Dermis blood vessel endothelial cell (primary cell): ENCODE measurements around the gene KLF3. TPM values are rescaled to one million over a fixed set of nuclear protein-coding genes. Genes with fewer than 3 reads are reported as not detected.

ENCODE experiments used
- DNase-seq: peaks from one replicate; pipeline ENCODE4 v3.0.0; 2010
- total RNA-seq: library from RNA; depleted of rRNA; stranded (reverse); fragments of >200 nt; gene quantifications from 2 replicates; pipeline ENCODE4 v1.2.3, GENCODE V29; 2014

Gene KLF3
- total RNA-seq, 1 donor from 2014 or later, result 26.4 TPM

DNA sequence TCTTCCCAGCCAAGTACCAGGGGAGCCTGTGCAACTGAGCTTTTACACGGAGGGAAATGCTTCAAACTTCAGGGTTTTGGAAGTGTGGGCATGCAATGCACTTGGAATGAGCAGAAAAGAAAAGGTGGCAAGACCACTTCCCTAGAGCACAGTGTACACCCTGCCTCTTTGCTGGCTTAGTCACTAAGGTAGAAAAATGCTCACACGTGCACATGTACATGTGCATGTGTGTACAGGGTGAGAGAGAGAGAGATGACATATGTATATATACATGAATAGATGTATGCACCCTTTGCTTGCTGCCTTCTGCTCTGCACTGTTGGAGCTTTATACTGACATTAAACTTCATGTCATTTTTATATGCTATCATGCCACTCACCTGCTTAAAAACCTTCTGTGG lies 7.9 kb upstream of the KLF3 start:
- DNase-seq, result no peak

DNA sequence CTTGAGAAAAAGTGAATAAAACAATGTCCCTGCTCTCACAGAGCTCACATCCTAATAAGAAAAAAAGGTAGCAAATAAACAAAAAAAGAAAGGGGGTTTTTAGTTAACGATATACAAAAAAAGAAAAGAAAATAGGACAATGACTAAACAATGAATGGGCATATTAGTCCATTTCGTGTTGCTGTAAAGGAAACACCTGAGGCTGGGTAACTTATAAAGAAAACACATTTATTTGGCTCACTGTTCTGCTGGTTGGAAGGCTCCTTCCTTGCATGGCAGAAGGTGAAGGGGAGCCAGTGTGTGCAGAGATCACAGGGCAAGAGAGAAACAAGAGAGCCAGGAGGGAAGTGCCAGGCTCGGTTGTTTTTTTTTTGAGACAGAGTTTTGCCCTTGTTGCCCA lies 4.7 kb upstream of the KLF3 start:
- DNase-seq, result peak; percentile 53

DNA sequence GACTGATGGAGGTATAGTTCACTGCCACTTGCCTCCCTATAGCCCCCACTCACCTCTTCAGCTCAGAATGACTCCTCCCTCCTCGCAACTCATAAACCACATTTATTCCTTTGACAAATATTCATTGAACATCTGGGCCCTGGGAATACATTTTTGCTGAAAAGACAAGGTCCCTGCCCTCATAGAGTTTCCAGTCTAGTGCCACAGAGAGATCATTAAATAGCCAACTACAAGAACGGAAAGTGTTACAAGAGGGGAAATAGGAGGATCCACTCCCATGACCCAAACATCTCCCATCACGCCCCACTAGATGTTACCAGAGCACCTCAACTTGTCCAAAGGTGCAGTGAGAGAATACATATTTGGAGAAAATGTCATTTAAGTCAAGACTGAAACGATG lies 3.2 kb upstream of the KLF3 start:
- DNase-seq, result no peak

DNA sequence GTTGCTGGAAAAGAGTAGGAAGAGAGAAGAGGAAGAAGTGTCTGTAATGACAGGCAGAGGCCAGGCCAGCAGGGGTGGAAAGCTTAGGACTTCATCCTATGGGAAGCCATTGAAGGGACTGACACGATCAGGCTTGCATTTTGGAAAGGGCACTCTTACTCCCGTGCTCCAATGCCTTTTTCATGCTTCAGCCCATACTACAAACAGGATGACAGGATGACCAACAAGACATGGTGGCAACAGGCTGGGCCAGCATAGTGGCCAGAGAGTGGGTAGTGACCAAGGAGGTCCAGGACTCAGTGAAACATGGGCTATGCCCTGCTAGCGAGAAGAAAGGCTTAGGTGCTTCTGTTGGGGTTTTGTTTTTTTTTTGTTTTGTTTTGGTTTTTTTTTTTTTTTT lies 2.6 kb upstream of the KLF3 start:
- no peak for DNase-seq

GRCh38 chr4:38662522-38663089 lies 1.4 kb upstream of the KLF3 start:
- no peak for DNase-seq

- DNase-seq, result peak; percentile 47
These were observed 754 bp upstream of the KLF3 start for GRCh38 chr4:38663090-38663800.

- DNase-seq, result peak; percentile 67
These were observed 855 bp downstream of the KLF3 start for GRCh38 chr4:38664706-38665401.

- no peak for DNase-seq
These were observed 1.8 kb downstream of the KLF3 start for GRCh38 chr4:38665551-38666411.

DNA sequence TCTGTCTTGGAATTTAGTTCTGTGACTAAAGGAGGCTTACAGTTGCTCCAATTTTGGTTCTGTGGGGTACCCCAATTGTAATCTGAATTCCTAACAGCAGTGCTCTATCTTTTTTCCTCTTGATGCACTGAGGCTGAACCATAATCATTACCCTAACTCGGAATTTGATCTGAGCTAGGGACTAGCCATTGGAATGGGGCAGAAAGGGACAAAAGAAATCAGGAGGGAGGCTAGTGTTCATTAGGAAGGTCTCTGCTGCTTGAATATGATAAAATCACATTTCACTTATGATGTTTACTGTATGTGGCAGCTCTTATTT lies 2.7 kb downstream of the KLF3 start:
- no peak for DNase-seq

GRCh38 chr4:38667085-38667893 lies 3.3 kb downstream of the KLF3 start:
- DNase-seq, result peak; percentile 99

DNA sequence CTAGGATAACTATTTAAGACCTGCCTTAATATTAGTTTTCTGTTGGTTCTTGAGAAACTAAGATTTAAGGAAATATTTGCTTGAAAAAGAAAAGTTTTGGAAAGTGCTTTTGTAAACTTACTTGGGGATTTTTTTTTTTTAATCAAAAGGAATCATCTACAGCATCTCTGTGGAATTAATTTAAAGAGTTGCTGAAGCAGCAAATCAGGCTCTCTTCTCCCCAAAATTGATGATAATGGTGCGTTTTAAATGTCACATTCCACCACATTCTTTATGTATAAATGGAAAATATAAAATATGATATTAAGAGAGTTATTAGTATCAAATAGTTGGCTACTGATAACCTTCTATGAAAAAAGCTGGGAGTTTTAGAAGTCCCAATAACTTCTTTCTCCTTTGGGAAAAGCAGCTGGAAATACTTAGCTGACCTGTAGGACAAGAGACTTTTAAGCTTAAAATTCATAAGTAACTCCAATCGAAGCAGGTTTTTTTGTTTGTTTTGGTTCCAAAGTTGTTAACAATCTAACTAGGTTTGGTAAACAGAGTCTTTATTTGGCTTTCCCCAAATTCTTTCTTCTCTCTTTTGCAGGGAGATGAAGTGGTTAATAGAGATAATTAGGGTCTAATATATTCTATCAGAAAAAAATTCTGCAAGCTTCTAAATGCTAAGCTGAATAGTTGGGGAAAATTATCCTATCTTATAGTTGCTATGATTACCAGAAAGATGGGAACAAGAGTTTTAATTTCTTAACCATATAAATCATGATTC lies 4.4 kb downstream of the KLF3 start:
- DNase-seq, result no peak

DNA sequence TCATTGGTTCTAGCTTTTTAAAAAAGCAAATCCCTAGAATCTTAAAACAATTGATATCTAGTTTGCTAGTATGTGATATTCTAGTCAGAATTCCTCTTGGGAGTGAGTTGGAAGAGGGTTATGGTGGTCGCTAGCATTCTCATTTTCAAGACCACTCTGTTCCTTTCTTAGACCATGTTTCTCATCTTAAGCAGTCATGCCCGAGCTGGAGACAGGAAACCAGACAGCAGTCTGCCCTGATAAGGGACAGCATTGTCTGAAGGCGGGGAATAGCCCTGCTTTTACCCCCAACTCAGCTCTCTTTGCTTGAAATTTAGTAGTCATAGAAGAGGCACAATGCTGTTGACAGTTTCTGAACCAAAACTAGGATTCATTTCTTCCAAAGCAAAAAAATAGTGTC lies 5.2 kb downstream of the KLF3 start:
- peak; percentile 76 for DNase-seq

DNA sequence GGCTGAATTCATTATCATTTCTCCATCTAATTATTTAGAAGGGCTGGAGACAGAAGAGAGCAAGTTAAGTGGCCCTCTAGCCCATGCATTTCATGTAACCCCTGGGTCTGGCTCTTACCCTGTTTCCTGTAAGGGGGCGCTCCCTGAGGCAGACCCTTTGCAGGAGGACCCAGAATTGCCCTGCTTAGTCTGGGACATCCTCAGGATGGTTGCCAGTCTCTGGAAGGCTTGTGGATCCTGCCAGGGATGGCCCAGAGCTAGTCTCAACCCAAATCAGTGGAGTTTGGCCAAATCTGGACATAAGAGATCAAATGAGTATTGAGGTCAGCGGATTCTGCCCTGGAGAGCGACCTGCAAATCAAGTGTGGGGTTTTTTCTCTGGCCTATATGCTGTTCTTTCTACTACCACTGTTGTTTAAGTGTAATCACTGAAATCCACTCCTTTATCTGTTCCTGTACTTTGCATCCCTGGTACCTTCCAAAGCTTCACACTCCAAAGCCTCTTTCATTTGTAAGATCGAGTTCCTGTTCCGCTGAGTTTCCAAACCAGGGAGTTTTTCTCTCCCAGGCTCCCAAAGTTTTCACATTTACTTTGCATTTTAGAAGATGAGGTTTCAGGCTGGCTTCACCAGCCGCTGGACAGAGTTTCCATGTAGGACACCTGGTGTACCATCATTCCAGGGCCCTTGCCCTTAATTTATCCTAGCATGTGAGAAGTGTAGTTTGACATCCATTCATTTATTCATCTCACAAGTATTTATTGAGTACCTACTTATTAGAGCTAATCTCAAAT lies 6.3 kb downstream of the KLF3 start:
- no peak for DNase-seq

GRCh38 chr4:38670939-38671591 lies 7.1 kb downstream of the KLF3 start:
- DNase-seq, result peak; percentile 65

- no peak for DNase-seq
These were observed 7.6 kb downstream of the KLF3 start for GRCh38 chr4:38671592-38671940.

- no peak for DNase-seq
These were observed 8.0 kb downstream of the KLF3 start for GRCh38 chr4:38672074-38672396.

DNA sequence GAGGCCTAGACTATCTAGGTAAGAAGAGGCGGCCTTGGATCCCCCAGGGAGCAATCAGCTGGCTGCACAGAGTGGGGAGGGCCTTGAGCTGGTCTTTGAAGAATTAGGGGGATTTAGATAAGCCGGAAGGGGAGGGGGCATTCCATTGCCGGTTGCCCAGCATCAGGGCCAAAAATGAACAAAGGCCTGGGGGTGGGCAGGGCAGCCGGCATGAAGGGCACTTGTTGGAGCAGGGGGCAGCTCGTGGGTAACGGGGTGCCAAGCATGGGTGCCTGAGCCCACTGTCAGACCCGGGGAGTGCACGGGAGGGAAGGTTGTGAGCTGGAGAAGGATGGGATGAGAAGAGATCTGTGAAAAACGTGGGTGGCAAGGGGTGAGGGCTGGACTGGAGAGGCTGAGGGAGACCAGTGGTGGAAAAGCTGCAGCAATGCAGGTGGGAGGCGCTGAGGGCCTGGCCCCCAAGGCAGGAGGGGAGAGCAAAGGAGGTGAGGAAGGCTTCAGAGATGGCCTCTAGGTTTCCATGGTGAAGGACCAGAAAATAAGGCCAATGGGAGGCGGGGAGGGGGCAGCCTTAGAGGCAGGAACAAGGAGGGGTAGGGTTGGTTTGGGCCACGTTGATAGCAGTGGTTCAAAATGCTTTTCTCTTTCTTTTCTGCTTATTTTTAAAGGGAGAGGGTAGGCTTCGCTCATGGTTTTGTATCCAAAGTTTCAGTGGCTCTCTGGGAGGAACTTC lies 8.6 kb downstream of the KLF3 start:
- DNase-seq, result no peak

DNA sequence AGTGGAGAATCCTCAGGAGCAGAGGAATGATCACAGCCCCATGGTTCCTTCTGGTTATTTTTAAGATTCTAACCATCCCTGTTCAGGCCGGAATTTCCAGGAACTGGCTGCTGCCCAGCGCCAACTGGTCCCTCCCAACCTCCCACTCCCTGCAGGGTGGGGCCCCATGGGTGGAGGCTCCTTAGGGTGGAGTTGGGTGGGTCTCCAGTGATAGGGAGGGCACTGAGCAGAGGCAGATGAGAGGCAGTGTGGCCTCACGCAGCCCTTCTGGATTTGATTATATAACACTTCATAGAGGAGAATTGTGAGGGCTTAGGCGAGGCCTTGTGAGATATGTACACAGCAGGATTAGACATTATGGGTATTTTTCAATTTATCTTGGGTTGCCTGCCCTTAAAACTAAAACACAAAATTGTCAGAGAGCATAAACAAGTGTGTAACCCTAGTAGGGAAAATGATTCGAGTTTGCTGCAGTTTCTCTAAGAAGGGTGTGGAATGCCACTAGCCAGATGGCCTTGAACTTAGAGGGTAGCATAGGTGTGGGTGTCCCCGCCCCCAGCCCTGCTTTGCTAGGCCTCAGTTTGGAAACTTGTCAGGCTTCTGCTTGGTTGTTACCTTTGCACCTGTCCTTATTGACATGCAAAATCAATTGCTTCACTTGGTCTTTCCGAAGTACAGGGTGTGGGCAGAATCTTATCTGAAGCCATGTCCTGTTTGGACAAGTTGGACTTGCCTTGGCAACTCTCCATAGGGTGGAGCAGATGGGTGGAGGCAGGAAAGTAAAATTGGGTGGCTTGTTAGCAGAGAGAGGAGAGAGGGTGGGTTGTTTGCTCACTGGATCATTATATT lies 9.4 kb downstream of the KLF3 start:
- no peak for DNase-seq
